Ectodermal cell (in vitro differentiated cells): Measurements from ENCODE around the gene SLCO2A1. TPM values are rescaled to one million over a fixed set of nuclear protein-coding genes. Genes with fewer than 3 reads are reported as not detected.

Experiments used
- H3K27ac ChIP-seq: 2 replicates; pipeline ENCODE4 v1.7.0; 2013; ENCODE audit warnings: mild to moderate bottlenecking, low read depth, low read length; ENCODE audit not compliant: insufficient read depth, poor library complexity, severe bottlenecking
- H3K27me3 ChIP-seq: 2 replicates; pipeline ENCODE4 v1.7.0; 2013; ENCODE audit warnings: mild to moderate bottlenecking, low read length; ENCODE audit not compliant: insufficient read depth, control insufficient read depth, poor library complexity, severe bottlenecking
- H3K36me3 ChIP-seq: one replicate; pipeline ENCODE4 v1.7.0; 2013; ENCODE audit warnings: low read length; ENCODE audit not compliant: control insufficient read depth, insufficient read depth
- H3K4me1 ChIP-seq: one replicate; pipeline ENCODE4 v1.7.0; 2013; ENCODE audit warnings: low read length; ENCODE audit not compliant: control insufficient read depth, insufficient read depth
- H3K4me3 ChIP-seq: 2 replicates; pipeline ENCODE4 v1.7.0; 2013; ENCODE audit warnings: low read depth, low read length, control low read depth; ENCODE audit not compliant: insufficient read depth
- H3K9me3 ChIP-seq: 2 replicates; pipeline ENCODE4 v1.7.0; 2013; ENCODE audit warnings: mild to moderate bottlenecking, low read length, moderate library complexity; ENCODE audit not compliant: control insufficient read depth
- WGBS, 2 experiments: methylation state at CpG; one replicate each; pipeline ENCODE4 v1.1.7; 2013; ENCODE audit warnings: missing lambda C conversion rate in 2 of 2; 5-methylcytosine and 5-hydroxymethylcytosine counted together
- polyA plus RNA-seq, 4 experiments: library from polyadenylated mRNA; stranded (reverse); fragments of 50-300 nt; gene quantifications; one replicate each; pipeline ENCODE4 v1.2.3, GENCODE V29; 2013

Gene SLCO2A1
- polyA plus RNA-seq (2013, experiment 1 of 4) = not detected
- polyA plus RNA-seq (2013, experiment 2 of 4) = 0.53 TPM
- 0.48 TPM for polyA plus RNA-seq (2013, experiment 3 of 4)
- polyA plus RNA-seq (2013, experiment 4 of 4) = 0.77 TPM

DNA sequence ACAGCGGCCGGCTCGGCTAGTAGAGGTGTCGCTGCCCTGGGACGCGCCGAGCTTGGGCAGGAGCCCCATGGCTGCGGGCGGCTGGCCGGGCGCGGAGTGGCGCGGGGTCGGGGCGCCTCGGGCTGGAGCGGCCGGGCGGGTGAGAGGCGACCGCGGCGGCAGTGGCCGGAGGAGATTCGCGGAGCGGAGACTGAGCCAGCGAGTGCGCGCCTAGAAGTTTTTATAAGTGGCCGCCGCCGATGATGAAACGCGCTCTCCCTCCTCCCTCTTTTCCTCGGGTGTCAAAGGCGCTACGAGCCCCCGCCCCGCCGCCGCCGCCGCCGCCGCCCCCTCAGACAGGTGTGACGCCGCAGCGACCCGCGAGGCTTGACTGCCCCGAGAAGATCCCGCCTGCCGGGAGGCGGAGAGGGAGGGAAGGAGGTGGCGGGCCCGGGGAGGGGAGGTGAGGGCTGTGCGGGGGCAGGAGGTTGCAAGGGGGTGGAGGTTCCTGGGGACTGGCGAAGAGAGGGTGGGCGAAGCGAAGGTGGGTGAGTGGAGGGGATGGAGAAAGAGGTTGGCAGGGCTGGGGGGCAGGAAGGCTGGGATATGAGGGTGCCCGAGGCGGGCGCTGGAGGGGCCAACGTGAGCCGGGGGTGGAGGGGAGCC is at the start of gene SLCO2A1:
Gene SLCO2A1, minus strand, starts transcription at position 192 of the 645 bp plus-strand sequence. Its CDS starts 123 bp downstream, at position 69.
- Histone ChIP-seq H3K4me1 (peaks cover 5% of the 10 kb centered on the region), H3K36me3 (no peaks in the 10 kb centered on the region), H3K27me3 (peaks cover 49% of the 10 kb centered on the region), H3K4me3 (peak within 1 kb of the TSS; percentile 53), H3K27ac (no peak within 1 kb of the TSS), H3K9me3 (no peaks in the 10 kb centered on the region)
- WGBS, 2 experiments = 1% methylated on average over 67 of the region's 67 CpGs

DNA sequence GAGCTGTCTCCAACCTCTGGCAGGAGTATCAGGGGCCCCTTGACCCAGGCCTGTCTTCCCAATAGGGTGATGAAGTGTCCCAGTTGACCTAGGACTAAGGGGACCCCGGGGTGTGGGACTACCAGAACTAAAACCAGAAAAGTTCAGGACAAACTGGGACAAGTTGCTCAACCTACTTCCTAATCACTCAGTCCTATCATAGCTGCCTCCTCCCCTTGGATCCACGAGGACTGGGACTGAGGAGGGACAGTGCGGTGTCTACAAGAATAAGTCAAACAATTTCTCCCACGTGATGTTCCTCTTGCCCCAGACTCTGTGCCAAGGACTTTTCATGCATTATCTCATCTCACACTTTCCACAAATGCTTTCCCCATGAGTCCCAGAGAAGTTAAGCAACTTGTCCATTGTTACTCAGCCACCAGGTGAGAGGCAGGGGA is 49.4 kb upstream of the SLCO2A1 start:
- Histone ChIP-seq H3K4me1 (peaks cover 7% of the 10 kb centered on the region), H3K9me3 (peaks cover 4% of the 10 kb centered on the region), H3K4me3 (no peak overlapping the region), H3K27ac (no peak overlapping the region), H3K36me3 (no peaks in the 10 kb centered on the region), H3K27me3 (no peaks in the 10 kb centered on the region)
- WGBS, 2 experiments = 91 to 94% methylated on average over 4 of the region's 4 CpGs

DNA sequence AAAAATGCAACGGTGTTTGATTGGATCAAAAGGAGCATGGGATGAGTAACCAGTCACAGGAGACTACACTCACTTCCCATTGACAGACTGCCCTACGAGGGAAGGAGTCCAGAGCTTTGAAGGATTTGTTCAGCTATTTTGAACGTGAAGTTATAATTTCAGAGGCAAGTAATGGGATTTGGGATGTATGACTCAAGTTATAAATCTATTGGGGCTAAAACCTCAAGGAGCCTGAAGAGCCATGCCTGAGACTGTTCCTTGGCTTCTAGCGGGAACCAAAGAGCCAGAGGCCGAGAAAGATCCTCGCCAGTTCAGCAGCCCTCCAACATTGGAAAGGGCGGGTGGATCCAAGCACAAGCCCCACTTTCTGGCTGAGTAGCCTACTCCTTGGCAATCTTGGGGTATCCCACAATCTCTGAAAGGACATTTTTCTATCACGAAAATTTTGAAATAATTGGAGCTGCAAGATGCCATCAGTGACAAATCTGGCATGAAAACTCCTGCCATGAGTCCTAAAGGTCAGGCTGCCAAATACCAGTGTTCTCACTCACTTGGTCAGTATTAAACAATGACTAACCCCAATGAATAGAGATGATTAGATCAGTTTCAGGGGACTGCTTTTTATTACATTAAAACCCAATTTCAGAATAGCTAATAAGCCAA is 48.6 kb upstream of the SLCO2A1 start:
- 93 to 96% methylated on average over 8 of the region's 8 CpGs for WGBS, 2 experiments
- Histone ChIP-seq H3K36me3 (no peaks in the 10 kb centered on the region), H3K4me3 (no peak overlapping the region), H3K27me3 (no peaks in the 10 kb centered on the region), H3K27ac (no peak overlapping the region), H3K9me3 (peaks cover 4% of the 10 kb centered on the region), H3K4me1 (peaks cover 7% of the 10 kb centered on the region)

DNA sequence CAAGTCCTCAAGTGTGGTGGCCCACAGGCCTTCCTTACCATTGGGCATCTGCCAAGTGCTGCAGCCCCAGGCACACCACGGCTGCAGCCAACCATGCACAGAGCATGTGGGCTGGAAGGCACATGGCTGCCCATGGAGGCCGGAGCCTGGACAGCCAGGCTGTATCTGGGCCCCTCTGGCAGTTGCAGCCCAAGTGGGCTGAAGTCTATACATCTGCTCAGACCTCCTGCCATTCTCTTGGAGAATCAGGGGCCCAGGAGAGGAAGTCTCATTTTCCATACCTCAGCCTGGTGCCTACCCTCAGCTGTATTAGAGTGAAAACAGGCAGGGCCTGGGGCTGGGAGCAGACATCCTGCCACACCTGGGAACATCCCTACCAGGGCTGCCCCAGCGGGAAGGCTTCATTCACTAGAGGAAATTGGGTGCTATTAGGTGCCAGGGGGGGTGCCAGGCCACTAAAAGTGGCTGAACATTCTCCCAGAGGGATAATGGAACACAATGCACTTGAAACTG is 48.0 kb upstream of the SLCO2A1 start:
- 87 to 89% methylated on average over 3 of the region's 3 CpGs for WGBS, 2 experiments
- Histone ChIP-seq H3K27me3 (no peaks in the 10 kb centered on the region), H3K4me3 (no peak overlapping the region), H3K36me3 (no peaks in the 10 kb centered on the region), H3K9me3 (peaks cover 4% of the 10 kb centered on the region), H3K4me1 (peaks cover 7% of the 10 kb centered on the region), H3K27ac (no peak overlapping the region)

- H3K36me3 ChIP-seq = no peaks in the 10 kb centered on the region
- peaks cover 7% of the 10 kb centered on the region for H3K4me1 ChIP-seq
- H3K4me3 ChIP-seq = no peak overlapping the region
- WGBS, 2 experiments = 85 to 94% methylated on average over 2 of the region's 2 CpGs
- H3K9me3 ChIP-seq = peaks cover 4% of the 10 kb centered on the region
- no peak overlapping the region for H3K27ac ChIP-seq
- H3K27me3 ChIP-seq = no peaks in the 10 kb centered on the region
These were observed 47.1 kb upstream of the SLCO2A1 start for GRCh38 chr3:134076851-134077250.

- Histone ChIP-seq H3K4me1 (peaks cover 15% of the 10 kb centered on the region), H3K4me3 (no peak overlapping the region), H3K9me3 (no peaks in the 10 kb centered on the region), H3K36me3 (no peaks in the 10 kb centered on the region), H3K27me3 (no peaks in the 10 kb centered on the region), H3K27ac (no peak overlapping the region)
- WGBS, 2 experiments = 93 to 95% methylated on average over 6 of the region's 6 CpGs
These were observed 46.1 kb upstream of the SLCO2A1 start for GRCh38 chr3:134075846-134076245.

GRCh38 chr3:134075568-134075825 is 45.8 kb upstream of the SLCO2A1 start:
- 92 to 93% methylated on average over 3 of the region's 3 CpGs for WGBS, 2 experiments
- Histone ChIP-seq H3K9me3 (no peaks in the 10 kb centered on the region), H3K27ac (no peak overlapping the region), H3K36me3 (no peaks in the 10 kb centered on the region), H3K27me3 (no peaks in the 10 kb centered on the region), H3K4me1 (peaks cover 15% of the 10 kb centered on the region), H3K4me3 (no peak overlapping the region)

DNA sequence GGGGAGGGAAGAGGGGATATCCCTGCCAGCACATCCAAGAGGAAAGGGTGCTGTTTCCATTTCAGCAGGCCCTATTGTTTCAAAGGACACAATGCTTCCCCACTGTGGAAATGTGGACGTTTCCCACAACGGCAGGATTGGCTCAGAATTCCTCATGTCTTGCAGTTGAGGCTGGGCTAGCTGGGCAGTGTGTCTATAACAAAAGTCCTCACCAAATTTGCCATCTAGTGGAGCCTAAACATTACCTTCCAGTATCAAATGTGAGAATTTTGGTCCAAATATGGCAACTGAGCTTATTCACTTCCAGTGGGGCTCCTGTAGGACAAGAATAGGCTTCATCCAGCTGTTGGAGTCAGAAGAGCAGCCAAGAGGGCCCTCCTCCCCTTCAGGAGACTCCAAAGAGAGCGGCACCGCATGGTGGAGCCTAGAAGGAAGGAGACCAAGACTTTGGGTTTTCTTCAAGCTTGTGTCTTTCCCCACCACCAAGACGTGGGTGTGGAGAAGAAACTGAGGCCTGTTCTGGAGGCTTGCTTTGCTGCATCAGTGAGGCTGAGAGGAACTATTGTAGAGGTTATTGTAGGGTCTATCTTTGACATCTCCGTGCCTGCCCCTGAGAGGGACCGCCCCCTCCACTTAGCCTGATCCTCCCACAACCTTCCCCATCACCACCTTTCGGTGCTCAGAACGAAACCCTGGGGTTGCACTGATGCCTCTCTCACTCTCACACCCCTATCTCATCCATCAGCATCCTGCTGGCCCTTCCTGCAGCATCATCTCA is 45.3 kb upstream of the SLCO2A1 start:
- 86 to 92% methylated on average over 9 of the region's 9 CpGs for WGBS, 2 experiments
- no peaks in the 10 kb centered on the region for H3K36me3 ChIP-seq

DNA sequence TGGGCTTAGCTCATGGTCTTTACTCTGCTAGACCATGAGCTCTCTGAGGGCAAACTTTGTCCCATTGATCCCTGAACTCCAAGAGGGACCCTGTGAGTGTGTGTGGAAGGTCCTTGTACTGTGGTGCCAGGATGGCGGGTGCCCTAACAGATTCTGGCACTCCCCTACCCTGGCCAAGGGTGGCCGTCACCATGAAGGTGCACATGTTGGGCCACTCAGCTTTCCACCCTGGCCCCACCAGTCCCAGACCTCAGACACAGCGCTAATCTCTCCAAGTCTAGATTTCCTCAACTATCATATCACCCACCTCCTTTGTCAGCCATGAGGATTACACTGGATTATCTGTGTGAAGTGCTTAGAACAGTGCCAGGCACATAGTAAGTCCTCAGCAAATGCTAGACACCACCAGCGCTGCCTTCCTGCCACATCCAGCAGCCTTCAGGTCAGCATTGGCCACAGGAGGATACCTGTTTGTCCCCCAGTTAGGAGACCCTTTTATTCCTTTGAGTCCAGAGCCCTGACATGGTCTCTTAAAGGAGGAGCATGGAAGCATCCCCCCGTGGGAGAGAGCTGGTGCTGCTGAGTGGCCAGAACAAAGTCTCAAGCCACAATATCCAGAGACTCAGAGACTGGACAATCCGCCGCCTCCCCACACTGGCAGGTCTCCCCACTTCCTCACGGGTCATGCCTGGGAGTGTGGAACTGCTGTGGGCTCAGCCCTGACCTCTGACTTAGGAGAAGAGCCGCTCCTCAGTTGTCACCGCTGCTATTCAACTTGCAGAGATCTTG is 44.5 kb upstream of the SLCO2A1 start:
- Histone ChIP-seq H3K9me3 (no peaks in the 10 kb centered on the region), H3K4me3 (no peak overlapping the region), H3K4me1 (peaks cover 15% of the 10 kb centered on the region), H3K27ac (no peak overlapping the region), H3K27me3 (no peaks in the 10 kb centered on the region), H3K36me3 (no peaks in the 10 kb centered on the region)
- 87 to 88% methylated on average over 10 of the region's 10 CpGs for WGBS, 2 experiments

More for the DNA sequence above, 45.3 kb upstream of the SLCO2A1 start:
- Histone ChIP-seq H3K9me3 (no peaks in the 10 kb centered on the region), H3K4me1 (peaks cover 15% of the 10 kb centered on the region), H3K4me3 (no peak overlapping the region), H3K27me3 (no peaks in the 10 kb centered on the region), H3K27ac (no peak overlapping the region)
